ENCODE data around the gene EDEM1. TPM values are rescaled to one million over a fixed set of nuclear protein-coding genes. Genes with fewer than 3 reads are reported as not detected.

EDEM1 gene
- total RNA-seq, 6 experiments from 2014 or later: 40.6 to 92.7 (median 83.2) TPM

- Histone ChIP-seq H3K4me1 (peaks cover 0 to 65% (median 15%) of the 10 kb centered on the region in 4 donors), H3K4me3 (peak overlapping the region; percentile 82 to 94 (median 84)), H3K36me3 (peaks cover 0 to 4% (median 1%) of the 10 kb centered on the region in 4 donors), H3K27me3 (no peaks in the 10 kb centered on the region), H3K9me3 (no peaks in the 10 kb centered on the region), H3K27ac (peak overlapping the region in 2 of 3 donors; percentile 97 to 98)
- TF ChIP-seq POLR2A (IDR thresholded peaks at IDR 0.05) (no peak), CTCF (IDR thresholded peaks at IDR 0.05) (no peak)
- WGBS (ENCODE audit: insufficient coverage, low coverage, low lambda C conversion rate, missing lambda C conversion rate): 38% methylated on average over 7 of the region's 7 CpGs
- intact Hi-C loops (cut with DNase I): no loop called here
- ATAC-seq (no peak), DNase-seq (no peak)
These were observed 2.8 kb downstream of the EDEM1 start for GRCh38 chr3:5190147-5190791.

GRCh38 chr3:5191555-5192304 is 4.2 kb downstream of the EDEM1 start:
- H3K27me3 ChIP-seq: no peaks in the 10 kb centered on the region
- ATAC-seq (no peak), DNase-seq (no peak)
- TF ChIP-seq POLR2A (IDR thresholded peaks at IDR 0.05) (no peak), CTCF (IDR thresholded peaks at IDR 0.05) (no peak)
- intact Hi-C loops (cut with DNase I): no loop called here
- H3K4me3 ChIP-seq: no peak overlapping the region
- H3K9me3 ChIP-seq: no peaks in the 10 kb centered on the region
- WGBS (ENCODE audit: insufficient coverage, low coverage, low lambda C conversion rate, missing lambda C conversion rate): 41% methylated on average over 5 of the region's 5 CpGs
- H3K27ac ChIP-seq: no peak overlapping the region
- peaks cover 0 to 4% (median 1%) of the 10 kb centered on the region in 4 donors for H3K36me3 ChIP-seq
- peaks cover 0 to 65% (median 16%) of the 10 kb centered on the region in 4 donors for H3K4me1 ChIP-seq

GRCh38 chr3:5192571-5193365 is 5.3 kb downstream of the EDEM1 start:
- H3K27me3 ChIP-seq: no peaks in the 10 kb centered on the region
- H3K4me3 ChIP-seq: no peak overlapping the region
- H3K9me3 ChIP-seq: no peaks in the 10 kb centered on the region
- DNase-seq (no peak), ATAC-seq (no peak)
- WGBS (ENCODE audit: insufficient coverage, low coverage, low lambda C conversion rate, missing lambda C conversion rate): 83% methylated on average over 1 of the region's 3 CpGs
- H3K36me3 ChIP-seq: peaks cover 0 to 4% (median 1%) of the 10 kb centered on the region in 4 donors
- H3K27ac ChIP-seq: no peak overlapping the region
- H3K4me1 ChIP-seq: peaks cover 0 to 75% (median 19%) of the 10 kb centered on the region in 4 donors
- intact Hi-C loops (cut with DNase I): no loop called here
- no peak for TF ChIP-seq POLR2A (IDR thresholded peaks at IDR 0.05)
- TF ChIP-seq CTCF (IDR thresholded peaks at IDR 0.05): no peak

GRCh38 chr3:5194341-5194740 is 6.8 kb downstream of the EDEM1 start:
- WGBS (ENCODE audit: insufficient coverage, low coverage, low lambda C conversion rate, missing lambda C conversion rate): 38% methylated on average over 2 of the region's 2 CpGs
- no peak for ATAC-seq
- intact Hi-C loops (cut with DNase I): no loop called here

More at GRCh38 chr3:5194341-5194740, 6.8 kb downstream of the EDEM1 start:
- DNase-seq: no peak
- TF ChIP-seq POLR2A (IDR thresholded peaks at IDR 0.05) (no peak), CTCF (IDR thresholded peaks at IDR 0.05) (no peak)
- no peak overlapping the region for H3K4me3 ChIP-seq
- no peaks in the 10 kb centered on the region for H3K27me3 ChIP-seq
- peaks cover 0 to 5% (median 2%) of the 10 kb centered on the region in 4 donors for H3K36me3 ChIP-seq
- H3K27ac ChIP-seq: peak overlapping the region in 1 of 3 donors; percentile 12
- H3K4me1 ChIP-seq: peaks cover 0 to 79% (median 20%) of the 10 kb centered on the region in 4 donors
- H3K9me3 ChIP-seq: no peaks in the 10 kb centered on the region

All from right lobe of liver (tissue), 6 donors.